Lower lobe of right lung (tissue), 2 donors: ENCODE measurements around the gene NPR1. TPM values are rescaled to one million over a fixed set of nuclear protein-coding genes. Genes with fewer than 3 reads are reported as not detected.

Source experiments
- ATAC-seq, 2 donors: fragments of 200-7000 bp; cut with Tn5 transposase; one replicate each; pipeline ENCODE4 v1.9.1; 2020 to 2022; ENCODE audit warnings: mild to moderate bottlenecking in 2 of 2, moderate library complexity in 2 of 2
- DNase-seq: peaks from one replicate; pipeline ENCODE4 v3.0.0-alpha.2; 2020
- H3K27ac ChIP-seq: fragments of 200-600 bp; one replicate; pipeline ENCODE4 v1.8.0; 2022
- H3K27me3 ChIP-seq: fragments of 200-600 bp; one replicate; pipeline ENCODE4 v1.8.0; 2022; ENCODE audit warnings: low read depth
- H3K36me3 ChIP-seq: fragments of 200-600 bp; one replicate; pipeline ENCODE4 v1.8.0; 2022; ENCODE audit warnings: mild to moderate bottlenecking
- H3K4me1 ChIP-seq: fragments of 200-600 bp; one replicate; pipeline ENCODE4 v1.8.0; 2022
- H3K4me3 ChIP-seq: fragments of 200-600 bp; one replicate; pipeline ENCODE4 v1.8.0; 2022; ENCODE audit warnings: mild to moderate bottlenecking
- H3K9me3 ChIP-seq: fragments of 200-600 bp; one replicate; pipeline ENCODE4 v1.8.0; 2022
- intact Hi-C: fragments of 100-400 bp; cut with DNase I; formaldehyde crosslinking; loops from one replicate; pipeline ENCODE4 v1.11.0; 2022
- total RNA-seq: library from RNA; stranded (reverse); fragmentation: NEBNext Ultra II Directional; extraction: Animal tissue kit (Norgen Biotek cat#: 25700); gene quantifications from one replicate; pipeline ENCODE4 v1.2.1, GENCODE V29; 2021
- TF ChIP-seq, protein P1 (sequence below): fragments of 200-600 bp; IDR thresholded peaks from one replicate; pipeline ENCODE4 v1.8.0; 2022; ENCODE audit warnings: antibody characterized with exemption, mild to moderate bottlenecking
- donor health status: DM: no; HTN: yes; CAD: no; lungs with severe emphysema.

Gene NPR1
- total RNA-seq, 1 donor from 2014 or later, result 58.8 TPM

GRCh38 chr1:153727463-153728304, 49.2 kb downstream of the NPR1 start, which contains the start of gene INTS3:
INTS3 (plus strand) TSS chr1:153728050; CDS start chr1:153728635, 585 bp downstream.
- ATAC-seq, result peak; percentile 99 to 100

GRCh38 chr1:153728305-153729066, 50.0 kb downstream of the NPR1 start:
- Histone ChIP-seq H3K27me3 (no peaks in the 10 kb centered on the region), H3K9me3 (no peaks in the 10 kb centered on the region), H3K27ac (peak overlapping the region; percentile 97), H3K4me1 (peaks cover 27% of the 10 kb centered on the region), H3K36me3 (no peaks in the 10 kb centered on the region), H3K4me3 (peak overlapping the region; percentile 82)
- DNase-seq (peak; percentile 54), ATAC-seq (peak; percentile 20 to 34)
- intact Hi-C loops, result no loop called here
- TF ChIP-seq, protein P1, sequence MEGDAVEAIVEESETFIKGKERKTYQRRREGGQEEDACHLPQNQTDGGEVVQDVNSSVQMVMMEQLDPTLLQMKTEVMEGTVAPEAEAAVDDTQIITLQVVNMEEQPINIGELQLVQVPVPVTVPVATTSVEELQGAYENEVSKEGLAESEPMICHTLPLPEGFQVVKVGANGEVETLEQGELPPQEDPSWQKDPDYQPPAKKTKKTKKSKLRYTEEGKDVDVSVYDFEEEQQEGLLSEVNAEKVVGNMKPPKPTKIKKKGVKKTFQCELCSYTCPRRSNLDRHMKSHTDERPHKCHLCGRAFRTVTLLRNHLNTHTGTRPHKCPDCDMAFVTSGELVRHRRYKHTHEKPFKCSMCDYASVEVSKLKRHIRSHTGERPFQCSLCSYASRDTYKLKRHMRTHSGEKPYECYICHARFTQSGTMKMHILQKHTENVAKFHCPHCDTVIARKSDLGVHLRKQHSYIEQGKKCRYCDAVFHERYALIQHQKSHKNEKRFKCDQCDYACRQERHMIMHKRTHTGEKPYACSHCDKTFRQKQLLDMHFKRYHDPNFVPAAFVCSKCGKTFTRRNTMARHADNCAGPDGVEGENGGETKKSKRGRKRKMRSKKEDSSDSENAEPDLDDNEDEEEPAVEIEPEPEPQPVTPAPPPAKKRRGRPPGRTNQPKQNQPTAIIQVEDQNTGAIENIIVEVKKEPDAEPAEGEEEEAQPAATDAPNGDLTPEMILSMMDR, result no peak

More at GRCh38 chr1:153727463-153728304, 49.2 kb downstream of the NPR1 start, which contains the start of gene INTS3:
- intact Hi-C loops, result no loop called here
- H3K4me1 ChIP-seq, result peaks cover 24% of the 10 kb centered on the region
- no peaks in the 10 kb centered on the region for H3K9me3 ChIP-seq
- no peaks in the 10 kb centered on the region for H3K27me3 ChIP-seq
- peak; percentile 100 for DNase-seq
- peak within 1 kb of the TSS; percentile 97 for H3K27ac ChIP-seq
- H3K36me3 ChIP-seq, result no peaks in the 10 kb centered on the region
- TF ChIP-seq, protein P1, result peak; percentile 20
- peak within 1 kb of the TSS; percentile 82 for H3K4me3 ChIP-seq

GRCh38 chr1:153730468-153730988, 52.0 kb downstream of the NPR1 start:
- intact Hi-C loops, result no loop called here
- TF ChIP-seq, protein P1, result no peak
- H3K9me3 ChIP-seq, result no peaks in the 10 kb centered on the region
- H3K36me3 ChIP-seq, result no peaks in the 10 kb centered on the region
- no peak for DNase-seq
- peaks cover 45% of the 10 kb centered on the region for H3K4me1 ChIP-seq
- no peak for ATAC-seq
- peak overlapping the region; percentile 97 for H3K27ac ChIP-seq
- no peak overlapping the region for H3K4me3 ChIP-seq
- no peaks in the 10 kb centered on the region for H3K27me3 ChIP-seq

DNA sequence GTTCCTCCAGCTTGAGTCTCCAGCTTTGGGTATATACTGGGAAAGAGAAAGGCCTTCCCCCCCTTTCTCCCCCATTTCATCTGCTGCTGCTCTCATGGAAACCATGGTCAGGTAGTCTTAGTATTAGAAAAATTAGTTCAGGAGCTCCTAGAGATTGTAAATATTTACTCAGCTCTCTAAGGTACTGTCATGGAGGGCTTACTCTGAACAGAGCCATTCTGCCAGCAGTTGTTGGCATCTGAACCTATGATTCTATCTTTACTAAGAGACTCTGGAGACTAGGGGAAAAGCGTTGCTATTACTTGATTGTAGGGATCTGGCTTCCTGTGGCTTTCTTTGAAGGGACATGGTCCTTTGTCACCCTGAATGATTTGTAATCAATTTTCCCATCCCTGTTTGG, 55.5 kb downstream of the NPR1 start:
- H3K27ac ChIP-seq, result peak overlapping the region; percentile 67
- no peak overlapping the region for H3K4me3 ChIP-seq
- H3K36me3 ChIP-seq, result peaks cover 2% of the 10 kb centered on the region
- H3K9me3 ChIP-seq, result no peaks in the 10 kb centered on the region
- intact Hi-C loops, result no loop called here
- no peaks in the 10 kb centered on the region for H3K27me3 ChIP-seq
- DNase-seq (no peak), ATAC-seq (peak; percentile 69 to 86)
- TF ChIP-seq, protein P1, result no peak
- peaks cover 40% of the 10 kb centered on the region for H3K4me1 ChIP-seq

DNA sequence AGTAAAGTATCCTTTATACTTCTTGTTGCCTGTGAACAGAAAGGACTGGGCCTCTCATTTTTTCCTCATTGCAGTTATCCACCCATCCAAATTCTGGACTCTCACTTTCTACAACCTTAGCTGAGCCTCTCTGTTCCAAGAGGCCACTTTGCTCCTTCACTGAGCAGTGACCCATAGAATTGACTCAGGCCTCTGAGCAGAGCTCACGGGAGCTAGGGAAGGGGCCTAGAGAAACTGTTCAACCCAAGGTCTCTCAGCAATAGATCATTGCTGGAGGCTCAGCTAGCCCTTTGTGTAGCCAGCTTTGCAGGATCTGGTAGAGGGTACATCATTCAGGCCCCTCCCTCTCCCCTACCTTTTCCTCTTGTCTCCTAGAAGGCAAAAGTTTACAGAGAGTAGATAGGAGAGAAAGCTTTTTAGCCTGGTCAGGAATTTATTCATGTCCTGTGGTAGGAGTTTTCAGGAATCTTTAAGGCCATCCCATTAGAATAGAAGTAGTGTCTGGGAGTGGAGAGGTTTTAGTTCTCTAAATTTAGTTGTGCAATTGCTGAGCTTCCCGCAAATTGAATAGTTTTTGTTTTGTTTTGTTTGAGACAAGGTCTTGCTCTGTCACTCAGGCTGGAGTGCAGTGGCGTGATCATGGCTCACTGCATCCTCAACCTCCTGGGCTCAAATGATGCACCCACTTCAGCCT, 56.1 kb downstream of the NPR1 start:
- ATAC-seq (peak; percentile 36), DNase-seq (no peak)
- intact Hi-C loops, result no loop called here
- no peaks in the 10 kb centered on the region for H3K27me3 ChIP-seq
- TF ChIP-seq, protein P1, result no peak
- H3K4me3 ChIP-seq, result no peak overlapping the region
- H3K9me3 ChIP-seq, result no peaks in the 10 kb centered on the region
- peaks cover 8% of the 10 kb centered on the region for H3K36me3 ChIP-seq
- H3K4me1 ChIP-seq, result peaks cover 34% of the 10 kb centered on the region
- peak overlapping the region; percentile 67 for H3K27ac ChIP-seq
